Natural killer cell (primary cell): Measurements from ENCODE around the gene TAS2R42. TPM values are rescaled to one million over a fixed set of nuclear protein-coding genes. Genes with fewer than 3 reads are reported as not detected.

Source experiments
- ATAC-seq, 3 donors: fragments of 150-1000 bp in 2 of 3; fragments of 200-7000 bp in 1 of 3; cut with Tn5 transposase; 1 replicate in 1 of 3; 2 replicates in 2 of 3; pipeline ENCODE4 v1.10.0; 2021; ENCODE audit warnings: mild to moderate bottlenecking in 2 of 3, moderate library complexity in 2 of 3
- DNase-seq, 2 donors: peaks; one replicate each; pipeline versions ENCODE4 v3.0.0 to v3.0.0-alpha.2; 2013 to 2021; ENCODE audit warnings: mixed read lengths in 1 of 2
- H3K27ac ChIP-seq: one replicate; pipeline ENCODE4 v1.5.1; 2013; ENCODE audit warnings: mild to moderate bottlenecking, low read length
- H3K27me3 ChIP-seq: one replicate; pipeline ENCODE4 v1.6.1; 2013; ENCODE audit warnings: low read length; ENCODE audit not compliant: control insufficient read depth, insufficient read depth
- H3K36me3 ChIP-seq: one replicate; pipeline ENCODE4 v1.6.1; 2013; ENCODE audit warnings: low read length; ENCODE audit not compliant: control insufficient read depth, insufficient read depth
- H3K4me1 ChIP-seq: one replicate; pipeline ENCODE4 v1.6.1; 2013; ENCODE audit warnings: low read length; ENCODE audit not compliant: control insufficient read depth, insufficient read depth
- H3K4me3 ChIP-seq: one replicate; pipeline ENCODE4 v1.5.1; 2013; ENCODE audit warnings: low read length
- H3K9me3 ChIP-seq: one replicate; pipeline ENCODE4 v1.6.1; 2013; ENCODE audit warnings: low read length; ENCODE audit not compliant: control insufficient read depth, insufficient read depth
- H3K27ac Mint-ChIP-seq, 2 donors: one replicate each; pipeline ENCODE4 v1.8.0; 2022; ENCODE audit warnings: mild to moderate bottlenecking in 2 of 2, mixed read lengths in 2 of 2, moderate library complexity in 1 of 2
- H3K27me3 Mint-ChIP-seq, 2 donors: one replicate each; pipeline ENCODE4 v1.8.0; 2022; ENCODE audit warnings: low read depth in 2 of 2, mixed read lengths in 2 of 2
- H3K36me3 Mint-ChIP-seq: one replicate; pipeline ENCODE4 v1.8.0; 2022; ENCODE audit warnings: mixed read lengths
- H3K4me1 Mint-ChIP-seq, 2 donors: one replicate each; pipeline ENCODE4 v1.8.0; 2022; ENCODE audit warnings: mixed read lengths in 2 of 2
- H3K4me3 Mint-ChIP-seq: one replicate; pipeline ENCODE4 v1.8.0; 2022; ENCODE audit warnings: mild to moderate bottlenecking, moderate library complexity, mixed read lengths
- H3K9me3 Mint-ChIP-seq, 2 donors: one replicate each; pipeline ENCODE4 v1.8.0; 2022; ENCODE audit warnings: mixed read lengths in 2 of 2
- CTCF ChIP-seq: fragments of 200-600 bp; IDR thresholded peaks from one replicate; pipeline ENCODE4 v1.8.0; 2022; ENCODE audit warnings: antibody characterized with exemption
- WGBS: methylation state at CpG from one replicate; pipeline ENCODE4 v1.1.7; 2013; ENCODE audit warnings: missing lambda C conversion rate; ENCODE audit not compliant: insufficient coverage; 5-methylcytosine and 5-hydroxymethylcytosine counted together
- intact Hi-C: fragments of 100-400 bp; cut with micrococcal nuclease; formaldehyde crosslinking; loops from one replicate; pipeline ENCODE4 v1.14.2; 2022
- total RNA-seq, 4 donors: library from RNA; stranded (reverse); fragments of 120-200 nt in 1 of 4; gene quantifications; one replicate each; pipeline versions ENCODE4 v1.2.3 to v1.2.4, GENCODE V29; 2013 to 2022

TAS2R42 gene
- total RNA-seq, 3 donors from 2014 or later (not counting 1 experiment from before 2014, with no cell fraction given): not detected

- no peaks in the 10 kb centered on the region for H3K4me1 ChIP-seq
- peaks cover 2 to 7% of the 10 kb centered on the region in 2 donors for H3K9me3 Mint-ChIP-seq
- ATAC-seq: no peak
These were observed 32.3 kb downstream of the TAS2R42 start for GRCh38 chr12:11154400-11154925.

GRCh38 chr12:11152725-11153124, 34.0 kb downstream of the TAS2R42 start:
- no peaks in the 10 kb centered on the region for H3K27me3 Mint-ChIP-seq
- Histone ChIP-seq H3K36me3 (no peaks in the 10 kb centered on the region), H3K27ac (no peak overlapping the region), H3K9me3 (no peaks in the 10 kb centered on the region), H3K4me3 (no peak overlapping the region), H3K4me1 (no peaks in the 10 kb centered on the region), H3K27me3 (no peaks in the 10 kb centered on the region)
- ATAC-seq (no peak), DNase-seq (no peak)
- H3K4me1 Mint-ChIP-seq: peaks cover 48 to 49% of the 10 kb centered on the region in 2 donors
- no peak overlapping the region for H3K4me3 Mint-ChIP-seq
- intact Hi-C loops: no loop called here
- peaks cover 2 to 7% of the 10 kb centered on the region in 2 donors for H3K9me3 Mint-ChIP-seq
- H3K36me3 Mint-ChIP-seq: no peaks in the 10 kb centered on the region
- no peak overlapping the region for H3K27ac Mint-ChIP-seq
- TF ChIP-seq CTCF: no peak
- 40% methylated on average over 1 of the region's 2 CpGs for WGBS

More at GRCh38 chr12:11154400-11154925, 32.3 kb downstream of the TAS2R42 start:
- no peaks in the 10 kb centered on the region for H3K27me3 ChIP-seq
- TF ChIP-seq CTCF: no peak
- 67% methylated on average over 1 of the region's 1 CpG for WGBS
- intact Hi-C loops: no loop called here
- no peaks in the 10 kb centered on the region for H3K9me3 ChIP-seq
- H3K36me3 ChIP-seq: no peaks in the 10 kb centered on the region
- no peak for DNase-seq
- Mint-ChIP-seq H3K4me1 (peaks cover 58 to 59% of the 10 kb centered on the region in 2 donors), H3K4me3 (no peak overlapping the region), H3K27ac (no peak overlapping the region), H3K27me3 (no peaks in the 10 kb centered on the region), H3K36me3 (no peaks in the 10 kb centered on the region)
- H3K4me3 ChIP-seq: no peak overlapping the region
- no peak overlapping the region for H3K27ac ChIP-seq

GRCh38 chr12:11150832-11151231, 35.9 kb downstream of the TAS2R42 start:
- Mint-ChIP-seq H3K36me3 (no peaks in the 10 kb centered on the region), H3K27me3 (no peaks in the 10 kb centered on the region), H3K9me3 (peaks cover 0 to 3% of the 10 kb centered on the region in 2 donors), H3K27ac (no peak overlapping the region), H3K4me1 (peaks cover 40 to 44% of the 10 kb centered on the region in 2 donors), H3K4me3 (no peak overlapping the region)
- no peak for DNase-seq
- ATAC-seq: no peak
- Histone ChIP-seq H3K27ac (no peak overlapping the region), H3K4me3 (no peak overlapping the region), H3K27me3 (no peaks in the 10 kb centered on the region), H3K36me3 (no peaks in the 10 kb centered on the region), H3K4me1 (no peaks in the 10 kb centered on the region), H3K9me3 (no peaks in the 10 kb centered on the region)
- TF ChIP-seq CTCF: no peak
- intact Hi-C loops: no loop called here
- 38% methylated on average over 1 of the region's 1 CpG for WGBS

DNA sequence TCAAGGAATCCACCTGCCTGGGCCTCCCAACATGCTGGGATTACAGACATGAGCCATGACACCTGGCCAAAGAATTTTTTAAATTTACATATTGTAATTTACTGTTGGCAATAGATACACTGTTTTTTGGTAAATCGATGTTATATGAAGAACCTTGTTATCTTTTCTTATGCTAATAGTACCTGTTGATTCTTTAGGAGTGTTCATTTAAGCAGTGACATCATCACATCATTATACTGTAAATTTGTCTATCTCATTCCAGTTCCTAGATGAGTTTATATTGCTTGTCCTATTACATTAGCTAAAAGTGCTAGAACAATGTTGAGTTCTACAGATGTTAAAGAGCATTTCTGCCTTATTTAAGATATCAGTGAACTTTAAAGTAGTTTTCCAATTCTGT, 39.3 kb downstream of the TAS2R42 start:
- no peaks in the 10 kb centered on the region for H3K36me3 ChIP-seq
- H3K36me3 Mint-ChIP-seq: no peaks in the 10 kb centered on the region
- DNase-seq: no peak
- H3K27me3 Mint-ChIP-seq: no peaks in the 10 kb centered on the region
- H3K4me1 ChIP-seq: no peaks in the 10 kb centered on the region
- H3K27ac Mint-ChIP-seq: no peak overlapping the region
- H3K27ac ChIP-seq: no peak overlapping the region
- intact Hi-C loops: no loop called here
- ATAC-seq: no peak
- TF ChIP-seq CTCF: no peak
- peaks cover 0 to 4% of the 10 kb centered on the region in 2 donors for H3K9me3 Mint-ChIP-seq
- H3K27me3 ChIP-seq: no peaks in the 10 kb centered on the region
- no peak overlapping the region for H3K4me3 Mint-ChIP-seq
- H3K4me3 ChIP-seq: no peak overlapping the region
- peaks cover 35 to 42% of the 10 kb centered on the region in 2 donors for H3K4me1 Mint-ChIP-seq
- WGBS: no CpG with 5 or more reads among the region's 1 CpG
- H3K9me3 ChIP-seq: peaks cover 12% of the 10 kb centered on the region
